IPS-18c (cell line): ENCODE data around the gene SLC23A3.

Source experiments
- H3K4me3 ChIP-seq: 2 replicates; pipeline ENCODE4 v1.7.0; 2013; ENCODE audit warnings: low read depth, mild to moderate bottlenecking, low read length, moderate library complexity; ENCODE audit not compliant: insufficient read depth
- H3K9me3 ChIP-seq: one replicate; pipeline ENCODE4 v1.6.1; 2013; ENCODE audit warnings: mild to moderate bottlenecking, low read length, moderate library complexity; ENCODE audit not compliant: control insufficient read depth, insufficient read depth

SLC23A3 gene

GRCh38 chr2:219165058-219165911, 4.5 kb downstream of the SLC23A3 start:
- Histone ChIP-seq H3K4me3 (no peak overlapping the region), H3K9me3 (peaks cover 2% of the 10 kb centered on the region)

GRCh38 chr2:219163156-219163555, 6.7 kb downstream of the SLC23A3 start:
- peaks cover 2% of the 10 kb centered on the region for H3K9me3 ChIP-seq

GRCh38 chr2:219161097-219161496, 8.7 kb downstream of the SLC23A3 start:
- peaks cover 2% of the 10 kb centered on the region for H3K9me3 ChIP-seq
- peak overlapping the region; percentile 99 for H3K4me3 ChIP-seq

More at GRCh38 chr2:219163156-219163555, 6.7 kb downstream of the SLC23A3 start:
- no peak overlapping the region for H3K4me3 ChIP-seq

- H3K4me3 ChIP-seq, result peak within 1 kb of the TSS; percentile 99
- H3K9me3 ChIP-seq, result peaks cover 2% of the 10 kb centered on the region
Measured at GRCh38 chr2:219160186-219161017, 9.4 kb downstream of the SLC23A3 start, which contains the start of gene NHEJ1. NHEJ1 (minus strand) TSS chr2:219160815; CDS start chr2:219158362, 2,453 bp downstream.

GRCh38 chr2:219159771-219160185, 10.1 kb downstream of the SLC23A3 start:
- Histone ChIP-seq H3K9me3 (peaks cover 2% of the 10 kb centered on the region), H3K4me3 (peak overlapping the region; percentile 99)

GRCh38 chr2:219158586-219158985, 11.2 kb downstream of the SLC23A3 start:
- H3K4me3 ChIP-seq, result no peak overlapping the region
- H3K9me3 ChIP-seq, result peaks cover 2% of the 10 kb centered on the region

GRCh38 chr2:219158025-219158424, 11.8 kb downstream of the SLC23A3 start:
- H3K9me3 ChIP-seq, result peaks cover under 1% of the 10 kb centered on the region
- H3K4me3 ChIP-seq, result no peak overlapping the region

- Histone ChIP-seq H3K9me3 (no peaks in the 10 kb centered on the region), H3K4me3 (no peak overlapping the region)
Measured at GRCh38 chr2:219157396-219157795, 12.4 kb downstream of the SLC23A3 start.

- Histone ChIP-seq H3K9me3 (no peaks in the 10 kb centered on the region), H3K4me3 (no peak overlapping the region)
Measured at GRCh38 chr2:219155054-219155644, 14.7 kb downstream of the SLC23A3 start.

GRCh38 chr2:219149667-219150066, 20.2 kb downstream of the SLC23A3 start:
- Histone ChIP-seq H3K9me3 (no peaks in the 10 kb centered on the region), H3K4me3 (no peak overlapping the region)

GRCh38 chr2:219142329-219142728, 27.5 kb downstream of the SLC23A3 start:
- H3K9me3 ChIP-seq, result no peaks in the 10 kb centered on the region
- no peak overlapping the region for H3K4me3 ChIP-seq

GRCh38 chr2:219140722-219141121, 29.1 kb downstream of the SLC23A3 start:
- H3K9me3 ChIP-seq, result no peaks in the 10 kb centered on the region

GRCh38 chr2:219133976-219134375, 35.9 kb downstream of the SLC23A3 start:
- no peak overlapping the region for H3K4me3 ChIP-seq
- H3K9me3 ChIP-seq, result no peaks in the 10 kb centered on the region

More at GRCh38 chr2:219140722-219141121, 29.1 kb downstream of the SLC23A3 start:
- no peak overlapping the region for H3K4me3 ChIP-seq

- H3K9me3 ChIP-seq, result no peaks in the 10 kb centered on the region
- no peak overlapping the region for H3K4me3 ChIP-seq
Measured at GRCh38 chr2:219131744-219132143, 38.1 kb downstream of the SLC23A3 start.

GRCh38 chr2:219131327-219131726, 38.5 kb downstream of the SLC23A3 start:
- Histone ChIP-seq H3K4me3 (no peak overlapping the region), H3K9me3 (no peaks in the 10 kb centered on the region)

- Histone ChIP-seq H3K4me3 (no peak overlapping the region), H3K9me3 (no peaks in the 10 kb centered on the region)
Measured at GRCh38 chr2:219129589-219129988, 40.2 kb downstream of the SLC23A3 start.

- Histone ChIP-seq H3K4me3 (no peak overlapping the region), H3K9me3 (no peaks in the 10 kb centered on the region)
Measured at GRCh38 chr2:219128396-219128795, 41.4 kb downstream of the SLC23A3 start.
